Effector CD4-positive, alpha-beta T cell (primary cell): Measurements from ENCODE around the gene ITGA7.

Experiments used
- DNase-seq: peaks from one replicate; pipeline ENCODE4 v3.0.0-alpha.2; 2020

Gene ITGA7

DNA sequence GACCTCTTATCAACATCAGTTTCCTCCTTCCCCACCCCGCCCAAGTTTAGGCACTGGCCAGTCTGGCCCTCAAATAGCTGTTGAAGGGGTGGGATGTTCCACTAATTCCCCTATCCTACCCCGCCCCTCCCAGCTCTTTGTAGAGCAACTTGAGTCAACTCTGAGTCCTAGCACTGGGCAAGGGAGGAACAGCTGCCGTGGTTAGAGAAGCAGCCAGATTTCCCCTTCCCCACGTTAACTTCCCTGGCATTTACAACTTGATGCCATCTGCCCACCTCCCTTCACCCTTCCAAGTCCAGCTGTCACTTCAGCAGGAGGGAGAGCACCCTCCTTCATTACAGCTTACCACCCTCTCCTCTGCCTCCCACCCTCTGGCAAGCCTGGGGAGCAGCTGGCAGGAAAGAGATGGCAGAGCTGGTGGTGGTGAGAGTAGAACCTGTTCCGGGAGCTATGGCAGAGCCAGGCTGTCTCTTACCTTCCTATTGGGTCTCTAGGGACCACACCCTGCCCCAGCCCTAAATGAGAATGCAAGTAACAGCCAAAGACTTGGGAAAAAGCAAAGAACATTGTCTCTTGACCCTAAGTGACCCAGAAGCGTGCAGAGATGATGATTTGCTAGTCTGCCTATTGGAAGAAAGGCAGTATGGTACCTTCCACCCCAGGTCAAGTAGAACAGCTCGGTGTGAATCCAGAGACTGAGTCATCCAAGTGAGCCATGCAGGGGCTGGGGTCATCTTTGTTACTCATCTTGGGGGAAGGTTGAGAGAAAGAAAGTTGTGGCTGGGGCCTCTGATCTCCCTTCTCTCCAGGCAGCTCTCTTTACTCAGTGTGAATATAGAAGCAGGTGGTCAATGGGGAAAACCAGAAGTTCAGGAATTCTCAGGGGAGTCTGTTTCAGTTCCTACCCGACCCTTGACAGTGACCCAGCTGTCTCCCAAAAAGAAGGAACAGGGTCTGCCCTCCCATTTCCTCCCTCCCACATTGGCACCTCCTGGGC, 9.6 kb upstream of the ITGA7 start:
- DNase-seq = no peak

DNA sequence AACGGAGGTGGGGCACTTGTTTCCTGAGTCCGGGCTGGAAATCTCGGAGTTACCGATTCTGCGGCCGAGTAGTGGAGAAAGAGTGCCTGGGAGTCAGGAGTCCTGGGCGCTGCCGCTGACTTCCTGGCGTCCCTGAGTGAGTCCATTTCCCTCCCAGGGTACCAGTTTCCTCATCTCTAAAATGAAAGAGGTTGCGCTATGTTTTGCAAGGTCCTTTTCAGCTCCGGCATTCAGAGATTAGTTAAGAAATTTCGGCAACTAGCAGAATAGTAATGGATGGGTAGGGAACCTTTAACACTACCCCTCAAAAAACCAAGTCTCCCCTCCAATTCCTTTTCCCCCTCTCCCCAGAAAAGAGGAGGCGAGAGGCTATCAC, 8.9 kb upstream of the ITGA7 start:
- no peak for DNase-seq

DNA sequence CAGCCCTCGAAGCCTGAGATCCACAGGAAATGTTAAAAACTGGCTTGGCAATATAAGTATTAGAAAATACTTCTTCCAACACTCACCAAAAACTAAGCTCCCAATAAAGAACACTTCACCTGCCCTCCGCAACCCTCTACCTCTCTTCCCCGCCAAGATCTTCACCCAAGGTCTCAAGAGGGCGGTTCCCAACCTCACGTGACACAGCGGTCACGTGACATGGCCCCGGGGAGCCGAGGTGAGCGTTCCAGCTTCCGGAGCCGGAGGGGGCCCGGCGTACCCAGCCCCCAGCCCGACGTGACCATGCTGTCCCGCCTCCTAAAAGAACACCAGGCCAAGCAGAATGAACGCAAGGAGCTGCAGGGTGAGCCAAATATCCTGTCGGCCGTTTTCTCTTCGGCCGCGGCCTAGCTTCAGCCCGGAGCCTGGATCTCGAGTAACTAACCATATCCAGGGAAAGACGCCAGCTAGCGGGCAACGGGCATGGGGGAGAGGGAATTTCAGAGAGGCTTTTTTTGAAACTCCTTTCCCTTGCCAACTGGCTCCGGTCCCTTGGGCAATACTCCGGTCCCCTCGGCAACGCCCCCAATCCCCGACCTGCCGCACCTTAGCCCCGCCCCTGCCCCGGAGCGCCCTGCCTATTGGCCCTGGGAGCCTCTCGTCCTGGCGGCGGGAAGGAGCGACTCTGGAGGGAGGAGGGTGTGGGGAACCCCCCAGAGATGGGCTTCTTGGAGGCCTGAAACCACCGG, 8.3 kb upstream of the ITGA7 start, which contains the start of gene BLOC1S1:
TSS of gene BLOC1S1 (plus strand) at position 214 of the 749 bp plus-strand sequence. CDS start at position 220, 6 bp downstream.
- DNase-seq = peak; percentile 93

DNA sequence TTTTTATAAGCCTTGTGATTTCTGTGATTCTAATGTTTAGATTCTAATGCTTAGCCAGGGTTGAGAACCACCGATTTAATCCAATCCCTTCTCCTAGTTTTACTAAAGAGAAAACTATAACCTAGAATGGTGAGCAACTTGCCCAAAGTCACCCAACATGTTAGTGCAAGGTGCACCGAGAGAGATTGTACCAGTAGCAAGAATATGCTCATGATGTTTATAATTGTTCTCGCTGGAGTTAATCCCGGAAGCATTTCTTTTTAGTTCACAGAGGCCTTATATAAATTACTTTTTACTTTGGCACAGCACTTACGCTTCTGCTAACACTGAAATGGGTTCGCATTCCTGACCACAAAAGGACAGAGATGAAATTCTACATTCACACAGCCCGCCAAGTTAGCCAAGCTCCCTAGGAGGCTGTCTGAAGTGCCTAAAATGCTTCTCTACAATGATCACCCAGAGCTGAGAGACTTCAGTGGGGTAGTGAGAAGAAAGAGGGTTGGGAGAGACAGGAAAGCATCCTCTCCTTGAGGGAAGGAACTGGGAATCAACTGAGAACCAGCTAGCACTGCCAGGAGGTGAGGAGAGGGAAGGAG, 7.6 kb upstream of the ITGA7 start:
- DNase-seq = no peak

DNA sequence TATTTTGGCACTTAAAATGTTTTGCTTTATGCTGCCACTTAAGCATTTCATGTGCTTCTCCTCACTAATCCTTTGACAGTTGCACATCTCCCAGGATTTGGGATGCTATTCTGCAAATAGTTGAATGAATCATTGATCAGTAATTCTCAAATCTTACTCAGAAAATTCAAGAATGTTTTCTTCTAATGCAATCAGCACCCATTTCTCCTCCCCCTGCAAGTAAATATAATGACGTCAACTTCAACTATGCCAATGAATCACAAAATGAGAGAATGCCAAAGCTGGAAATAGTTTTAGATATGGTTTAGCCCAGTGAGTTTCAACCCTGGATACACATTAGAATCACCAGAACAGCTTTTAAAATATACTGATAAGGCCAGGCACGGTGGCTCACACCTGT, 6.0 kb upstream of the ITGA7 start:
- no peak for DNase-seq

DNA sequence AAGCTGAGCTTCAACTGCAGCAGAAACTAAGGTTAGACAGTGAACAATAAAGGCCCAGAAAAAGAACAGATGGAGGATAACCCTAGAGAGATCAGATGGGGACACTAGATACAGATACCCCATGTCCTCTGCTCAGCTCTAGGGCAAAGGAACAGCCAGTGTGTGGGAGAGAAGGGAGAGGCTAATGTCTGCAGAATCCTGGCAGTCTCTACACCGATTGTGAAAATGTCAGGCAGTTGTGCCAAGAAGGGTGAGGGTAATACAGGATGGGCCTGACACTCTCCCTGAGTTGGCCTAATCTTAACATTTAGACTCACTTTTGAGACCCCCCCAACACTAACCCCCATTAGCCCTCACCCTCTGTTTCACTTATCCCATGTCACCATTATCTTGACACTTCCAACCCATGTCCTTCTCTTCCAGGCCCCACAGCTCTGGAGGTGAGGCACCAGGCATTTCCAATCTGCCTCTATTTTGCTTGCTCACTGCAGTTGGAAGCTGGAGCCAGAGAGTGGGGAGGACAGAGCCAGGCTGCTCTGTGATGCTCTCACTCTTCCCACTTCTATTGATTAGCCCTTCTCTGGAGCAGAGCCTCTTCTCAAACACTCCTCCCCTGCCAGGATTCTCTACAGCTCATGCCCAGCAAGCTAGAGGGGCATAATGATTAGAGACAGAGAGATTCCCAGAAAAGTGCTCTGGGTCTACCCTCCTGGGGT, 5.2 kb upstream of the ITGA7 start:
- no peak for DNase-seq

DNA sequence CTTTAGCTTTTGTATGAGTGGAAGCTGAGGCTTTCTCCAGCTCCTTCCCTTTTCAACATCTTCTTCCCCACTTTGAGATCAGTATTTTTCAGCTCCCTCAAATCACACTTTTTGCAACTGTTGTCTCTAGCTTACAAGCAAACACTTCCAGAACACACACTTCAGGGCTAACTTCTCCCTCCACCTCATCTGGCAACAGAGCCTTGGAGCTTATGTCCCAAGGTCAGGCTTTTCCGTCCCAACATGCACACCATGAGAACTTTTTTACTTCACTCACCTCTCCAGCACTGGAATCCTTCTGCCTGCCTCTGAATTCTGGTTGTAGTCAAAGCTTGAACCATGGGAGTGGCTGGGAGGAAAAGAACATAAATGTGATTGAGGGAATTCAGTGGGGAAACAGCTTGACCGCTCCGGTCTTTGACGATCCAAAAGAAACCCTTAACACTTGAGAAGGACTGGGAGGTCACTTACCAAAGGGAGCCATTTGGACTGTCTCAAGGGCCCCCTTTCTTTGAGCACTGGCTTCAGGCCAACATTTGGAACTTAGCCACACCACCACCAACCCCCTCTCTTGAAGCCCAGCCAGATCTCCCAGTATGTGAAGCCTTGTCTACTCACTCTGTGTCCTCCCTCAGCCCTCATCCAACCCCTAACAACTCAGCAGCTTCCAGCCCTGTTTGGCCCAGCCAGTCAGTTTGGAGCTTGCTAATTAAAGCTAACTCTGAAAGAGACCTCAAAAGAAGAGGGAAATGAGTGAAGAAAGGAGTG, 4.3 kb upstream of the ITGA7 start:
- DNase-seq = no peak

DNA sequence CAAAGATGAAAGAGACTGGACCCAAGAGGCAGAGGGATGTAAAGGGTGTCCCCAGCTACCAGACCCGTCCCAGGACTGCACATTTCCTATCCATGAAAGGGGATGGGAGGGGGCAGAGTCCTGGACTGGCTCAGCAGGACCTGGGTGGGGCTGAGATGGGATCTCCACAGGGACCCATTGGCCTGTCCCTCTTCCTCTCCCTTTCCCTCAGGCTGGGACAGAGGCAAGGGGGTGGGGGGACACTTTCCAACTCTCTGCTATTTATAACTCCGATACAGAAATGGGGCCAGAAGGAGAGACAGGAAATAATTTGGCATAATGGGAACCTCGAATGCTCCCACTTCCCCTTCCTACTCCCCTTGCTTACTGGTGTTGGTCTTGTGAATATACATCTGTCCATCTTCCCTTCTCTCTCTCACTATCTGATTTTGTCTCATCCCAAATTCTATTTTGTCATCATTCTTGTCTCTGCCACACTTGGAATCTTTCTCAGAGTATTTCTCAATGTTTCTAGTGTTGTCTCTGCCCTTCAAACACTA, 1.1 kb upstream of the ITGA7 start:
- DNase-seq = no peak

DNA sequence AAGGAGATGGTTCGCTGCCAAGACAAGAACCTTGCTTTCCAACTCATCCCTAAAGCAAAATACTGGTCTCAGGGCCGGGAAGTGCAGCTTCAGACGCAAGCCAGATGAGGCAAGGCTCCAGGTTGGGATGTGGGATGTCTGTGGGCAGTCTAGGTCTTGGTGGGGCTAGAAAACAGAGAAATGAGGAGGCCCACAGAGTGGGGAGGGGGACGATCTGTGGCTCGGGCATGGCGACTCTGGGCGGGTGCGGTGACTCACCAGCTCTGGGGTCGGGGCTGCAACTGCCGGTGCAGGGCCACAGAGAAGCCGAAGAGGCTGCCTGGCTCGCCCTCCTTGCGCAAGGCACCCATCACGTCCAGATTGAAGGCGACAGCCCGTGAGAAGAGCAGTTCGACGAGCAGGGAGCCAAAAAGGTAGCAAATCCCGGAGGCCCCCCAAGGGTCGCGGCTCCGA, 459 bp downstream of the ITGA7 start:
- DNase-seq = no peak

DNA sequence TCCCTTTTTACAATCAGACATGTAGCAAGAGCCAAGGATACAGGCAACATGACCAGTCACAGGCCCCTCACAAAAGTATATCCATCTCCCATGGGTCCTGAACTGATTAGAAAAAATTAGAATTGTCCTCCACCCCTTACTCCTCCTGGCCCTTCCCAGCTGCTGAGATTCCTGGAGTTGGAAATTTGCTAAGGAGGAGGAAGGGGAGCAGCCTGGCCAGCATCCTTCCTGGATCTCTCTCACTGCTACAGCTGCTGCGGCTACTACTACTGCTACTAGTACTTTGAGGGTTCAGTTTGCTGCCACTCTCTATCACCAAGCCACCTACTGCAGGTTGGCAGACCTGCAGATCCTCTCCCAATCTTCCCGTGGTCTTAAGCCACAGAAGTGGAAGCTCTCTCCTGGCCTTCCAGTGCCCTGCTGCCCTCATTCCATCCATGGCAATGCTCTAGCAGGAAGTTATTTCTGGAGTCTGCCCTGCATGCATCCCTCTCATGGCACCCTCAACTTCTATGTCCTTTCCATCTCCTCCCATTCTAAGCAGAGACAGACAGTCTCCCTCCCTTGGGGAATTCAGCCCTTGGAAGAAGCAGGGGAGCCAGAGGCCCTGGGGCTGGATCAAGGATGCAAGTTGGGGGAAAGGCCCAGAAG, 1.0 kb downstream of the ITGA7 start:
- DNase-seq = no peak

DNA sequence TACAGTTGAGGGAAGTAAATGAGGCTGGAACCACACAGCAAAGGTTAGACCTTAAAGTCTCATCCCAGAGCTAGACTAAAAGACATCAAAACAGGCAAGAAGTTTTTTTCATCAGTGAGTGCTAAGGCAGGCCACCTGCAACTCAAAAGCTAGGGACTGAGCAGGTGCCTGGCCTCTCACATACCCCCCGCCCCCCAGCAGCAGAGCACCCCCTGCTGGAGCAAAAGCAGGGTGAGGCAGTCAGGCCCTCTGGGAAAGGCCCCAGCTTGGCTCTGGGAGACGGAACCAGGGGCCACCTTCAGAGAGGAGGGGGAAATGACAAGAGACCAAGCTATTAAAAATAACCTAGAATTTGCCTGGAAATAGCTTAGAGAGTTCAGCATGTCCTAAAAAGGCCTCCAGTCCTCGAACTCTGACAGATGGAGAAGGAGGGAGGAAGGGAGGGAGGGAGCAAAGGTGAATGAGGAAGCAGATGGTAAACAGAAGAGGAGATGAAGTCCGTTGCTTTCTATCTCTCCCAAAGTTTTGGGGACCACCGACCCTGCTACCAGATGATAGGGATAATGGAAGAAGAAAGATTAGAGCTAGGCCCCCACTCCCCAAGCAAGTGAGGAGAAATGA, 1.8 kb downstream of the ITGA7 start:
- no peak for DNase-seq

DNA sequence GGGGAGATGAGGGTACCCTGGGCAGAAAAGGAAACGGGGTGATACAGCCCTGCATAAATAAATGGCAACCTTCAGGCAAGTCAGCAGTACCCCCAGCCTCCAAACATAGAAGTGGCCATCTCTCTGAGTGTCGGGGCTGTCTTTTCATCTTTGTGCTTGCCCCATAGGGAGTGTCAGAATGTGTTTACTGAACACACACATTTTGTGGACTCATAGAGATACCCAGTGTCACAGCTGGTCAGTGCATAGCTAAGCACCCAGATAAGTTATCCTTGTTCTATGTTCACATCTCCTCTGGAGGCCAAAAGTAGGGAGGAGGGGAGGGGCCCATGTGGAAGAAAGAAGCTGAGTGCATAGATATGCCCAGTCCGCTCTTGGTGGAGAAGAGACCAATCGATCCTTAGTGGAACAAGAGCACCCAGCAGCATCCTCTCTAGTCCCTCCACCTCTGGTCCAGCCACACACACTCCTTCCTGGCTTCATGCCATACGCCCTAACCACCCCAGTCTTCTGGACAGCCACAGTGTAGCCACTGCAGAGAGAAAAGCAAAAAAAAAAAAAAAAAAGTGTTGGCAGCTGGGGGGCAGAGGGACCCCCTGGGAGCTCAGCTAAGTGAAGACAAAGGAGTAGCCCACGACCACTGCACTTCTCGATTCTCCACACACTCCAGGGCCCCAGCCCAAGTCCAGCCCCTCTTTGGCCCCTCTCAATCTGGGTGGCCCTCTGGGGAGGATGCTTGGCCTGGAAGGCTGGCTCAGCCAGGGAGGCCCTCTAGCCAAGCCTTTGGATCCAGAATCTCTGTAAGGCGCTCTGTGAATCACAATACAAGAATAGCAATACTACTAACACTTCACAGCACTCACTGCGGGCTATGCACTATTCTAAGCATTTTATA, 2.6 kb downstream of the ITGA7 start:
- no peak for DNase-seq

DNA sequence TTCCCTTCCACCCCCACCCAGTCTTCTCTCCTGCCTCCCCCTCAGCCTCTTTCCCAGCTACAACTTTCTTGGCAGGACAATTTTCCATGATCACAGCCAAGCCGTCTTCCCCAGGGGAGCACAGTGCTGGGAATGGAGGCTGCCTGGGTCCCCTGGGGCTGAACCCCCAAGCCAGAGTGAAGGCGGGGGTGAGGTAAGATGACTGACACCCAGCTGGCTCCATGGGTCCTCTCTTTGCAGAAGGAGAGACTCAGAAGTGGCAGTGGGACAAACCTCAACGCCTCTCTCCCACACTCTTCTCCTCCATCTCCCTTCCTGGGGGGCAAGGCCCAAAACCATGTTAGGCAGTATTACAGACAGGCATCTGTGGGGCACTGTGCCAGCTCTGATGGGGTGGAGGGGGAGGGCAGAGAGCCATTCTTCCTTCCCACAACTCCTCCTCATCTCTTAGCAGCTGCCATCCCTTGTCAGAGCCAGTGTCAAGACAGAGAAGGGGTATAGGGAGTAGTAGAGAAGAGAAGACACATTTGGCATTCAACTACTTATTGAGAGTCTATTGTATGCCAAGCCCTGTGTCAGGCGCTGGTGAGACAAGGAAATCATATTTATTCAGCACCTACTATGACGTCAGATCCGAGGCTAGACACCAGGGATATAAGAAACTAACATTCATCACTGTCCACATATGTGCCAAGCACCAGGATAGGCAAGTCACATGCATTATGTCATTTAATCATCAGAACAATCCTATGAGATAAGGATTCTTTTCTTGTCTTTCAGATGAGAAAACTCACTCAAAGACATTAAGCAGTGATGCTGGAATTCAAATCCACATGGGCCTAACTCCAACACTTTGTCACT, 3.6 kb downstream of the ITGA7 start:
- no peak for DNase-seq

DNA sequence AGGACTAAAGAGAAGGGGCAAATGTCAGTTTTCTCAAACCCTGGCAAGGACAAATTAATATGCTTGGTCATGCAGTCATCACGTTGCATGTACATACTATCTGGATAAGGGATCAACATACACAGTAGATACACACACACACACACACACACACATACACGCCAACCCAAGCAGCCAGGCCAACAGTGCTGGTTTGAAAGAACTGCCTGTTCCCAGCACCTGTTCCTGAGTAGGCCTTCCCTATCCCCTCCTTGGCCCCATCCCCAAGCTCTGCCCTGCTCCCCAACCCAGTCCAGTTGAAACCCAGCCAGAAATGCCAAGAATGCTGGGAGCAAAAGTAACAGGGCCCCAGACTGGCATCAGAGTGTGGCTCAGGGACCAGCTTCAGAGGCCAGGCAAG, 4.4 kb downstream of the ITGA7 start:
- no peak for DNase-seq

DNA sequence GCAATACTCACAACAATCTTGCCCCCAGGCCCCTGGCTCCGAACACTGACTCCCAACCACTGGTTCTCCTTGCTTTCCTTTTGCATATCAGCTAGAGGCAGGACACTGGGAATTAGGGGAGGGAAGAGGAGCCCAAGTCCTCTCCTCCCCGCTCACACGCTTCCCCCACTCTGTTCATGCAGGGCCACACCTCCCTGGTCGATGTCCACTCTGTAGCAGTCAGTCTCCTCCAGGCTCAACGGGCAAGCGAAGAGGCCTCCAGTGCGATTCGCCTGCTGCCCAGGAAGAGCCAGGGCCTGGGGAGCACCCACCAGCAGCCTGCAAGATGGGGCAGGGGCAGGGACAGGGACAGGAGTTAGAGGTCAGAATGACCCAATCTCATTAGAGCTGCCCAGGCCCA, 4.8 kb downstream of the ITGA7 start:
- no peak for DNase-seq

DNA sequence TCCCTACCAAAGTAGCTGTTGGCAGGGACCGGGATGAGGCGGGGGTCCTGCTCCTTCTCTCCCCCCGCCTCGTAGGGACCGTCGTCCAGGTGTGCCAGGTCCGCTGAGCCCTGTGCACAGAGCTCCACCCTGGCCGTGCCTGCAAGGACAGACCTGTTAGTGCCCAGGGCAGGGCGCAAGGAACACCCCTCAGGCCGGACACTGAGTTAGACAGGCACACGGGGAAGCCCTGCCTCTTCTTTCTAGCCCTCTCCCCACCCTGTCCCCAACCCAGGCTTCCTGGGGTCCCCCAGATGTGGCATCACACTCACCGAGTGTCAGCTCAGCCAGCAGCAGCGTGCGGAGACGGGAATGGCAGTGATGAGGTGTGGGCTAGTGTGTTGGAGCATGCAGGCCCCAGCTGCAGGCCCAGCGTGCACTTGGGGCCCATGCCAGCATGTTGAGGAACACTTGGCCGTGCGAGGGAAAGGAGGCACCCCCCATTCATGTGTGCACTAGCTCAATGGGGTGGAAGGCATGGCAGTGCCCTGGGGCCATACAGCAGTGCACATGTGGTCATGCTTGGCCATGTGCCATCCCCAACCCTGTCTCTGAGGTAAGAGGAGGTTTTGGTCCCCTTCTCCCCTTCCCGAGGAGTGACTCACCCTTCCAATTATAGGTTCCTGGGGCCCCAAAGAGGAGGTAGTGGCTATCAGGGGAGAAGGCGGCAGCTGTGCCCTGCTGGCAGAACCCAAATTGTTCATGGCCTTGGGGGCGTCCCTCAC, 7.3 kb downstream of the ITGA7 start:
- DNase-seq = no peak

DNA sequence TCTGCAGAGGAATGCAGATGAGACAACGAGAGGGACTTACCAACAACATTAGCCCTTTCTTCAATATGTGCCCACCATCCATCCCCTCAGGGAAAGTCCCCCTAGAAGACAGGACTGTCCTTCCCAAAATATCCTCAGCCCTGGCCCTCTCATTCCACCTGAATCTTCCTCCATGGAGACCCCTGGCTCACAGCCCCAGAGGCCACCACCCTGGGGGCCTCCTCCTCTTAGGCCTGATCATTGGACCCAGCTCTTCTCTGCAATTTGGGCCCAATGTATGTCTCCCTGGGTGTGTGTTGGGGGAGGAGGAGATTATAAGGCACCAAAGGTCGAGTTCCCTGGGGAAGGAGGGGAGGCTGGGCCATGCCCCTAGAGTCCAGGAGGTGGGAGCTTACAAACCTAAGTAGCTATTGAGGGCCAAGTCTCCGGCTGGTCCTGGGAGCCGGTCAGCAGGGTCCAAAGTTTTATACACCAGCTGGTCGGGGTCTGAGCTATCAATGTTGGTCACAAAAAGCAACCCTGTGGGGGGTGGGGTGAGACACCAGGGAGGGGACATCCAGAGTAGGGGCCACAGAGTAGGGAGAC, 8.1 kb downstream of the ITGA7 start:
- no peak for DNase-seq
